GOT3 (cell line): Measurements from ENCODE around the gene KRTAP10-9.
"Not testable (repeated sequence)": the region's sequence is repeated elsewhere in the genome, so short reads cannot be mapped to it uniquely, and the experiment has no call there.

Experiments used
- DNase-seq: peaks from one replicate; lab custom pipeline; 2025; ENCODE audit warnings: mixed read lengths; lab: John Stamatoyannopoulos, UW

KRTAP10-9 gene

GRCh38 chr21:44626673-44627143 lies at the start of gene KRTAP10-9:
TSS of gene KRTAP10-9 (plus strand) at chr21:44627093. CDS start at chr21:44627172, 79 bp downstream.
- no peak for DNase-seq

- no peak for DNase-seq
Observed at GRCh38 chr21:44578371-44579055, 48.4 kb upstream of the KRTAP10-9 start.

- no peak for DNase-seq
Observed at GRCh38 chr21:44579056-44579832, 47.6 kb upstream of the KRTAP10-9 start.

- no peak for DNase-seq
Observed at GRCh38 chr21:44579833-44580144, 47.1 kb upstream of the KRTAP10-9 start.

GRCh38 chr21:44580231-44580821 lies 46.6 kb upstream of the KRTAP10-9 start, which contains the start of gene KRTAP10-5:
TSS of gene KRTAP10-5 (minus strand) at chr21:44580604. CDS start at chr21:44580578, 26 bp downstream.
- not testable (repeated sequence) for DNase-seq

- DNase-seq = no peak
Observed at GRCh38 chr21:44581158-44581557, 45.7 kb upstream of the KRTAP10-9 start.

GRCh38 chr21:44582055-44582454 lies 44.8 kb upstream of the KRTAP10-9 start:
- no peak for DNase-seq

- no peak for DNase-seq
Observed at GRCh38 chr21:44583089-44583799, 43.6 kb upstream of the KRTAP10-9 start.

- DNase-seq = no peak
Observed at GRCh38 chr21:44583800-44584147, 43.1 kb upstream of the KRTAP10-9 start.

GRCh38 chr21:44585892-44586291 lies 41.0 kb upstream of the KRTAP10-9 start:
- no peak for DNase-seq

- no peak for DNase-seq
Observed at GRCh38 chr21:44589094-44589493, 37.8 kb upstream of the KRTAP10-9 start.

GRCh38 chr21:44589586-44590305 lies 37.1 kb upstream of the KRTAP10-9 start:
- DNase-seq = no peak

GRCh38 chr21:44590311-44590721 lies 36.6 kb upstream of the KRTAP10-9 start:
- DNase-seq = no peak

- not testable (repeated sequence) for DNase-seq
Observed at GRCh38 chr21:44590897-44591800, 35.7 kb upstream of the KRTAP10-9 start.

- DNase-seq = not testable (repeated sequence)
Observed at GRCh38 chr21:44591801-44592130, 35.1 kb upstream of the KRTAP10-9 start.

GRCh38 chr21:44592446-44593311 lies 34.2 kb upstream of the KRTAP10-9 start, which contains the start of gene KRTAP10-6:
TSS of gene KRTAP10-6 (minus strand) at chr21:44592505. CDS start at chr21:44592484, 21 bp downstream.
- DNase-seq = no peak

GRCh38 chr21:44593598-44594405 lies 33.1 kb upstream of the KRTAP10-9 start:
- no peak for DNase-seq

GRCh38 chr21:44594406-44594916 lies 32.4 kb upstream of the KRTAP10-9 start:
- DNase-seq = no peak
